IMR-90 (cell line): ENCODE data around the gene RDH11. TPM values are rescaled to one million over a fixed set of nuclear protein-coding genes. Genes with fewer than 3 reads are reported as not detected.
A peak's percentile ranks its signal among the peaks of the same experiment; 100 is the strongest.

Source experiments
- ATAC-seq: fragments of 200-7000 bp; cut with Tn5 transposase; 2 replicates; pipeline ENCODE4 v1.9.1; 2020; ENCODE audit warnings: low read depth, mild to moderate bottlenecking, moderate library complexity
- BruUV-seq: library from RNA; stranded (reverse); fragments of 400-500 nt; replicated peaks from 2 replicates; lab custom pipeline; 2021; lab: Mats Ljungman, UMichigan
- CTCF ChIA-PET: fragments of 300-600 bp; formaldehyde crosslinking; extraction: SDS; loops from one replicate; lab custom pipeline; 2021; ENCODE audit warnings: antibody characterized with exemption; lab: Yijun Ruan, JAX
- POLR2A ChIA-PET: fragments of 300-600 bp; sonication (Branson Sonifier 250); formaldehyde crosslinking; loops from one replicate; lab custom pipeline; 2022; ENCODE audit warnings: antibody characterized with exemption; ENCODE audit not compliant: unreplicated experiment; lab: Charles Lee
- DNase-seq: peaks from one replicate; pipeline ENCODE4 v3.0.0; 2013
- H2AFZ ChIP-seq: replicated peaks from 2 replicates; pipeline ENCODE3; 2013; ENCODE audit warnings: low read length, mild to moderate bottlenecking; ENCODE audit not compliant: poor library complexity
- H2AK5ac ChIP-seq: 2 replicates; pipeline ENCODE4 v1.6.1; 2013; ENCODE audit warnings: low read depth, low read length, inconsistent platforms
- H2AK9ac ChIP-seq: replicated peaks from 2 replicates; pipeline ENCODE3; 2013; ENCODE audit warnings: mild to moderate bottlenecking, low read depth, low read length, moderate library complexity; ENCODE audit not compliant: poor library complexity
- H2BK120ac ChIP-seq: 2 replicates; pipeline ENCODE4 v1.6.1; 2013; ENCODE audit warnings: low read depth, low read length, inconsistent platforms
- H2BK15ac ChIP-seq: 3 replicates; pipeline ENCODE4 v1.6.1; 2013; ENCODE audit warnings: low read depth, low read length, inconsistent platforms
- H2BK20ac ChIP-seq: 2 replicates; pipeline ENCODE4 v1.6.1; 2013; ENCODE audit warnings: low read depth, mild to moderate bottlenecking, inconsistent platforms, low read length, moderate library complexity
- H2BK5ac ChIP-seq: 2 replicates; pipeline ENCODE4 v1.6.1; 2013; ENCODE audit warnings: mild to moderate bottlenecking, low read depth, low read length, inconsistent platforms; ENCODE audit not compliant: poor library complexity, severe bottlenecking
- H3K14ac ChIP-seq: replicated peaks from 2 replicates; pipeline ENCODE4 v1.6.1; 2013; ENCODE audit warnings: low read depth, low read length, inconsistent platforms
- H3K18ac ChIP-seq: 2 replicates; pipeline ENCODE4 v1.6.1; 2013; ENCODE audit warnings: low read depth, low read length, control low read depth
- H3K23ac ChIP-seq: 2 replicates; pipeline ENCODE4 v1.6.1; 2013; ENCODE audit warnings: low read depth, low read length, inconsistent platforms
- H3K27ac ChIP-seq: 2 replicates; pipeline ENCODE4 v1.5.1; 2013; ENCODE audit warnings: mild to moderate bottlenecking, control low read depth, low read length; ENCODE audit not compliant: insufficient read depth
- H3K27me3 ChIP-seq: 2 replicates; pipeline ENCODE4 v1.6.1; 2013; ENCODE audit warnings: low read length; ENCODE audit not compliant: control insufficient read depth, insufficient read depth
- H3K36me3 ChIP-seq: 2 replicates; pipeline ENCODE4 v1.6.1; 2013; ENCODE audit warnings: low read length, mixed read lengths; ENCODE audit not compliant: control insufficient read depth, insufficient read depth
- H3K4ac ChIP-seq: 2 replicates; pipeline ENCODE4 v1.6.1; 2013; ENCODE audit warnings: low read depth, low read length, inconsistent platforms
- H3K4me1 ChIP-seq: 2 replicates; pipeline ENCODE4 v1.6.1; 2013; ENCODE audit warnings: low read length, mixed read lengths; ENCODE audit not compliant: control insufficient read depth, insufficient read depth
- H3K4me2 ChIP-seq: 2 replicates; pipeline ENCODE4 v1.6.1; 2013; ENCODE audit warnings: low read depth, mild to moderate bottlenecking, control low read depth, low read length, moderate library complexity
- H3K4me3 ChIP-seq: 2 replicates; pipeline ENCODE4 v1.5.1; 2013; ENCODE audit warnings: low read depth, mild to moderate bottlenecking, control low read depth, low read length, moderate library complexity; ENCODE audit not compliant: insufficient read depth
- H3K56ac ChIP-seq: 2 replicates; pipeline ENCODE4 v1.6.1; 2013; ENCODE audit warnings: low read length, inconsistent platforms; ENCODE audit not compliant: insufficient read depth; ENCODE audit errors: extremely low read depth
- H3K79me1 ChIP-seq, 2 experiments: 2 replicates each; pipeline ENCODE4 v1.6.1; 2013; ENCODE audit warnings: low read length in 2 of 2, inconsistent platforms in 1 of 2, low read depth in 1 of 2
- H3K9ac ChIP-seq: 2 replicates; pipeline ENCODE4 v1.6.1; 2013; ENCODE audit warnings: low read depth, low read length, control low read depth
- H3K9me1 ChIP-seq: 2 replicates; pipeline ENCODE4 v1.6.1; 2013; ENCODE audit warnings: low read length, inconsistent platforms; ENCODE audit not compliant: insufficient read depth
- H3K9me3 ChIP-seq: 2 replicates; pipeline ENCODE4 v1.6.1; 2013; ENCODE audit warnings: low read length; ENCODE audit not compliant: control insufficient read depth, insufficient read depth
- H4K20me1 ChIP-seq: 2 replicates; pipeline ENCODE4 v1.6.1; 2013; ENCODE audit warnings: low read length, inconsistent platforms; ENCODE audit not compliant: insufficient read depth
- H4K5ac ChIP-seq: 2 replicates; pipeline ENCODE4 v1.6.1; 2013; ENCODE audit warnings: mild to moderate bottlenecking, low read depth, low read length, control low read depth
- H4K8ac ChIP-seq, 2 experiments: 2 replicates each; pipeline ENCODE4 v1.6.1; 2013; ENCODE audit warnings: low read depth in 2 of 2, low read length in 2 of 2, control low read depth in 1 of 2, inconsistent platforms in 1 of 2
- H4K91ac ChIP-seq: 2 replicates; pipeline ENCODE4 v1.6.1; 2013; ENCODE audit warnings: low read depth, low read length, inconsistent platforms; ENCODE audit not compliant: insufficient read depth
- BHLHE40 ChIP-seq: fragments of 150-350 bp; IDR thresholded peaks from 2 replicates; pipeline ENCODE4 v1.6.1; 2016; ENCODE audit warnings: mild to moderate bottlenecking, low read depth, low read length
- CEBPB ChIP-seq: IDR thresholded peaks from 2 replicates; pipeline ENCODE4 v1.6.1; 2012; ENCODE audit warnings: low read depth, low read length, improper control_type of control experiment
- CHD1 ChIP-seq: IDR thresholded peaks from 2 replicates; pipeline ENCODE4 v1.6.1; 2012; ENCODE audit warnings: low read depth, low read length, improper control_type of control experiment
- FOS ChIP-seq: fragments of 150-350 bp; IDR thresholded peaks from 2 replicates; pipeline ENCODE4 v1.6.1; 2016; ENCODE audit warnings: low read depth, low read length
- MAFK ChIP-seq: IDR thresholded peaks from 2 replicates; pipeline ENCODE4 v1.6.1; 2012; ENCODE audit warnings: low read depth, low read length, improper control_type of control experiment
- MAZ ChIP-seq: IDR thresholded peaks from 2 replicates; pipeline ENCODE4 v1.6.1; 2012; ENCODE audit warnings: low read depth, mild to moderate bottlenecking, low read length, improper control_type of control experiment, moderate library complexity, borderline replicate concordance
- NFE2L2 ChIP-seq: fragments of 150-350 bp; IDR thresholded peaks from 2 replicates; pipeline ENCODE4 v1.6.1; 2016; ENCODE audit warnings: low read depth, mild to moderate bottlenecking, low read length
- POLR2A ChIP-seq: IDR thresholded peaks from 2 replicates; pipeline ENCODE4 v1.6.1; 2012; ENCODE audit warnings: mild to moderate bottlenecking, low read depth, low read length
- RCOR1 ChIP-seq: IDR thresholded peaks from 2 replicates; pipeline ENCODE4 v1.6.1; 2012; ENCODE audit warnings: mild to moderate bottlenecking, low read length, improper control_type of control experiment; ENCODE audit not compliant: insufficient replicate concordance
- RFX5 ChIP-seq: IDR thresholded peaks from 2 replicates; pipeline ENCODE4 v1.8.0; 2012; ENCODE audit warnings: low read depth, mild to moderate bottlenecking, low read length, moderate library complexity
- SMC3 ChIP-seq: fragments of 150-350 bp; IDR thresholded peaks from 2 replicates; pipeline ENCODE4 v1.6.1; 2016; ENCODE audit warnings: low read depth, mild to moderate bottlenecking, antibody characterized with exemption, low read length, moderate library complexity
- WGBS, 2 experiments: methylation state at CpG; one replicate each; pipeline versions ENCODE4 v1.1.5 to v1.1.7; 2013; ENCODE audit warnings: missing lambda C conversion rate in 2 of 2; ENCODE audit not compliant: insufficient read length in 1 of 2; ENCODE audit errors: extremely low coverage in 2 of 2; 5-methylcytosine and 5-hydroxymethylcytosine counted together
- dilution Hi-C: fragments of 300-500 bp; cut with HindIII; formaldehyde crosslinking; loops from one replicate; pipeline ENCODE4 v1.14.3; 2018; ENCODE audit warnings: low sequenced_read_pairs; ENCODE audit not compliant: unreplicated experiment
- in situ Hi-C: fragments of 300-500 bp; cut with MboI; formaldehyde crosslinking; loops from 3 replicates; pipeline ENCODE4 v1.14.3; 2019; ENCODE audit warnings: low sequenced_read_pairs, inconsistent platforms, mixed read lengths
- intact Hi-C: fragments of 100-400 bp; cut with micrococcal nuclease; formaldehyde crosslinking; loops from 2 replicates; pipeline ENCODE4 v1.10.0; 2022
- polyA plus RNA-seq, 3 experiments: library from polyadenylated mRNA; depleted of rRNA; stranded (reverse); fragments of >200 nt; gene quantifications; 2 replicates each; pipeline ENCODE4 v1.2.3, GENCODE V29; 2012; ENCODE audit warnings: low replicate concordance in 1 of 3
- total RNA-seq: library from RNA; depleted of rRNA; stranded (reverse); fragments of >200 nt; gene quantifications from 2 replicates; pipeline ENCODE4 v1.2.3, GENCODE V29; 2012
- TF ChIP-seq, protein P1 (sequence below): fragments of 150-350 bp; IDR thresholded peaks from 2 replicates; pipeline ENCODE4 v1.6.1; 2016; ENCODE audit warnings: low read depth, mild to moderate bottlenecking, low read length, moderate library complexity, borderline replicate concordance
- TF ChIP-seq, protein P2 (sequence below): fragments of 150-350 bp; IDR thresholded peaks from 2 replicates; pipeline ENCODE4 v1.6.1; 2017; ENCODE audit warnings: mild to moderate bottlenecking, antibody characterized with exemption, low read length, low read depth
- TF ChIP-seq, protein P3 (sequence below): conservative IDR thresholded peaks from 2 replicates; pipeline ENCODE4 v1.5.1; 2012; ENCODE audit warnings: mild to moderate bottlenecking, low read depth, low read length, improper control_type of control experiment

The RDH11 gene
- total and polyA plus RNA-seq, 2 of the 4 experiments (the other 2 are of a cell fraction): 77.3 to 149 TPM

DNA sequence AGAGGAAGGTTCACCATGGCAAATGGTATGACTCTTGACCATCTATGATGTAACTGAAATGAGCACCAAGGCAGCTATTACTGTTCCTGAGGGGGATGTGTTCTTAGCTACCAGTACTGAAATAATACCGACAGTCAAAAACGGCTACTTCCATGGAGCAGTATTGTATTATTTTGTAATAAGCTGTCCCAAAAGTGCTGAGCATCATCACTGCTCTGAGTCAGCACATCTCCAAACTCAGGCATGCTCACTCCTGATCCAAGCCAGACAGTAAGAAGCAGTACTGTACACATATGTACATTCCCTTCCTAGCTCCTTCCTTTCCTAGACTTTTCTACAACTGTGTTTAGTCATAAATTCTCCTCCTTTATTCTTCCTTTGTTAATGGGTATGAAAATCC is 29.7 kb downstream of the RDH11 start:
- H2AK9ac ChIP-seq: no peak overlapping the region
- H2AK5ac ChIP-seq: no peak overlapping the region
- peak; percentile 75 for DNase-seq
- WGBS, 2 experiments: no CpG with 5 or more reads among the region's 2 CpGs
- H3K18ac ChIP-seq: no peak overlapping the region
- H3K9me3 ChIP-seq: no peaks in the 10 kb centered on the region
- no peak overlapping the region for H2BK5ac ChIP-seq
- H3K4me3 ChIP-seq: no peak overlapping the region
- peaks cover 53% of the 10 kb centered on the region for H4K20me1 ChIP-seq
- POLR2A ChIA-PET: no interaction called here
- CTCF ChIA-PET: interaction anchor here (0.8 to 3.4 kb wide), 3 partner anchors 45 to 84 kb away, joined by 3 to 18 read pairs (median 3); partner anchors contain the start of gene ARG2
- H3K23ac ChIP-seq: no peak overlapping the region
- no peak overlapping the region for H3K14ac ChIP-seq
- no peak overlapping the region for H4K91ac ChIP-seq
- H3K27ac ChIP-seq: no peak overlapping the region
- no peaks in the 10 kb centered on the region for H3K27me3 ChIP-seq
- 0 out of 2 replicates have a peak, but pooled peaks cover 6% of the 10 kb centered on the region for H3K9me1 ChIP-seq
- no peak overlapping the region for H2BK15ac ChIP-seq
- H3K56ac ChIP-seq: no peak overlapping the region
- dilution Hi-C loops (no loop called here), in situ Hi-C loops (loop anchor here (5.0 kb wide), 1 partner anchor 44 kb away; no protein-coding TSS in a partner anchor), intact Hi-C loops (loop anchor here (5.0 kb wide), 2 partner anchors 64 to 139 kb away; partner anchors contain the start of gene PIGH)
- H2BK20ac ChIP-seq: no peak overlapping the region
- no peak overlapping the region for H4K8ac ChIP-seq
- BruUV-seq: no TSS peak
- TF ChIP-seq CEBPB (no peak), MAZ (no peak), NFE2L2 (peak; percentile 55; the same call in 1 of the 2 replicates), POLR2A (no peak), SMC3 (no peak), FOS (no peak), BHLHE40 (no peak), RCOR1 (no peak), RFX5 (no peak), MAFK (peak; percentile 87), CHD1 (no peak)
- TF ChIP-seq, protein P1, sequence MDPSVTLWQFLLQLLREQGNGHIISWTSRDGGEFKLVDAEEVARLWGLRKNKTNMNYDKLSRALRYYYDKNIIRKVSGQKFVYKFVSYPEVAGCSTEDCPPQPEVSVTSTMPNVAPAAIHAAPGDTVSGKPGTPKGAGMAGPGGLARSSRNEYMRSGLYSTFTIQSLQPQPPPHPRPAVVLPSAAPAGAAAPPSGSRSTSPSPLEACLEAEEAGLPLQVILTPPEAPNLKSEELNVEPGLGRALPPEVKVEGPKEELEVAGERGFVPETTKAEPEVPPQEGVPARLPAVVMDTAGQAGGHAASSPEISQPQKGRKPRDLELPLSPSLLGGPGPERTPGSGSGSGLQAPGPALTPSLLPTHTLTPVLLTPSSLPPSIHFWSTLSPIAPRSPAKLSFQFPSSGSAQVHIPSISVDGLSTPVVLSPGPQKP: no peak
- TF ChIP-seq, protein P2, sequence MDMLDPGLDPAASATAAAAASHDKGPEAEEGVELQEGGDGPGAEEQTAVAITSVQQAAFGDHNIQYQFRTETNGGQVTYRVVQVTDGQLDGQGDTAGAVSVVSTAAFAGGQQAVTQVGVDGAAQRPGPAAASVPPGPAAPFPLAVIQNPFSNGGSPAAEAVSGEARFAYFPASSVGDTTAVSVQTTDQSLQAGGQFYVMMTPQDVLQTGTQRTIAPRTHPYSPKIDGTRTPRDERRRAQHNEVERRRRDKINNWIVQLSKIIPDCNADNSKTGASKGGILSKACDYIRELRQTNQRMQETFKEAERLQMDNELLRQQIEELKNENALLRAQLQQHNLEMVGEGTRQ: no peak
- TF ChIP-seq, protein P3, sequence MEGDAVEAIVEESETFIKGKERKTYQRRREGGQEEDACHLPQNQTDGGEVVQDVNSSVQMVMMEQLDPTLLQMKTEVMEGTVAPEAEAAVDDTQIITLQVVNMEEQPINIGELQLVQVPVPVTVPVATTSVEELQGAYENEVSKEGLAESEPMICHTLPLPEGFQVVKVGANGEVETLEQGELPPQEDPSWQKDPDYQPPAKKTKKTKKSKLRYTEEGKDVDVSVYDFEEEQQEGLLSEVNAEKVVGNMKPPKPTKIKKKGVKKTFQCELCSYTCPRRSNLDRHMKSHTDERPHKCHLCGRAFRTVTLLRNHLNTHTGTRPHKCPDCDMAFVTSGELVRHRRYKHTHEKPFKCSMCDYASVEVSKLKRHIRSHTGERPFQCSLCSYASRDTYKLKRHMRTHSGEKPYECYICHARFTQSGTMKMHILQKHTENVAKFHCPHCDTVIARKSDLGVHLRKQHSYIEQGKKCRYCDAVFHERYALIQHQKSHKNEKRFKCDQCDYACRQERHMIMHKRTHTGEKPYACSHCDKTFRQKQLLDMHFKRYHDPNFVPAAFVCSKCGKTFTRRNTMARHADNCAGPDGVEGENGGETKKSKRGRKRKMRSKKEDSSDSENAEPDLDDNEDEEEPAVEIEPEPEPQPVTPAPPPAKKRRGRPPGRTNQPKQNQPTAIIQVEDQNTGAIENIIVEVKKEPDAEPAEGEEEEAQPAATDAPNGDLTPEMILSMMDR: no peak
- H2AFZ ChIP-seq: no peak overlapping the region
- H3K9ac ChIP-seq: no peak overlapping the region
- peaks cover 2 to 64% of the 10 kb centered on the region in 2 experiments; a peak in 2 of 4 replicates for H3K79me1 ChIP-seq
- H3K4me1 ChIP-seq: peaks cover 5% of the 10 kb centered on the region
- H3K36me3 ChIP-seq: peaks cover 4% of the 10 kb centered on the region; the same call in 1 of the 2 replicates
- H4K5ac ChIP-seq: no peak overlapping the region
- ATAC-seq: peak; percentile 89
- no peak overlapping the region for H2BK120ac ChIP-seq
- no peak overlapping the region for H3K4me2 ChIP-seq
- no peak overlapping the region for H3K4ac ChIP-seq
